PC-9 (cell line): ENCODE measurements around the gene PRRX2. TPM values are rescaled to one million over a fixed set of nuclear protein-coding genes. Genes with fewer than 3 reads are reported as not detected.

ENCODE experiments used
- BruUV-seq: library from RNA; stranded (reverse); fragments of 400-500 nt; replicated peaks from 2 replicates; lab custom pipeline; 2021; lab: Mats Ljungman, UMichigan
- CTCF ChIA-PET: fragments of 300-600 bp; sonication (Branson Sonifier 250); formaldehyde crosslinking; loops from one replicate; lab custom pipeline; 2022; ENCODE audit warnings: antibody characterized with exemption; lab: Charles Lee
- POLR2A ChIA-PET: fragments of 300-600 bp; sonication (Branson Sonifier 250); formaldehyde crosslinking; loops from one replicate; lab custom pipeline; 2022; ENCODE audit warnings: antibody characterized with exemption; ENCODE audit not compliant: unreplicated experiment; lab: Charles Lee
- DNase-seq, 2 experiments: peaks; one replicate each; pipeline versions ENCODE4 v3.0.0 to v3.0.0-alpha.2; 2015 to 2022; ENCODE audit warnings: mixed read lengths in 1 of 2
- H2AFZ ChIP-seq: fragments of 200-600 bp; sonication (generic); 2 replicates; pipeline ENCODE4 v1.8.1; 2017; ENCODE audit warnings: antibody characterized with exemption
- H3F3A ChIP-seq: fragments of 200-600 bp; sonication (generic); 2 replicates; pipeline ENCODE4 v1.8.1; 2017; ENCODE audit warnings: antibody characterized with exemption, mild to moderate bottlenecking, low read depth; ENCODE audit not compliant: insufficient read depth
- H3K27ac ChIP-seq: fragments of 200-600 bp; sonication (generic); 2 replicates; pipeline ENCODE4 v1.6.1; 2016; ENCODE audit warnings: mixed run types
- H3K27me3 ChIP-seq: fragments of 200-600 bp; sonication (generic); 2 replicates; pipeline ENCODE4 v1.6.1; 2016; ENCODE audit warnings: low read depth, mixed run types; ENCODE audit not compliant: insufficient read depth
- H3K36me3 ChIP-seq: fragments of 200-600 bp; sonication (generic); 2 replicates; pipeline ENCODE4 v1.6.1; 2016; ENCODE audit warnings: low read depth, mixed run types
- H3K4me1 ChIP-seq: fragments of 200-600 bp; sonication (generic); replicated peaks from 2 replicates; pipeline ENCODE4 v1.6.1; 2016; ENCODE audit warnings: mixed run types; ENCODE audit not compliant: insufficient read depth
- H3K4me2 ChIP-seq: fragments of 200-600 bp; sonication (generic); 2 replicates; pipeline ENCODE4 v1.6.1; 2017; ENCODE audit warnings: mixed run types
- H3K4me3 ChIP-seq: fragments of 200-600 bp; sonication (generic); 2 replicates; pipeline ENCODE4 v1.6.1; 2016; ENCODE audit warnings: mixed run types
- H3K79me2 ChIP-seq: fragments of 200-600 bp; sonication (generic); 2 replicates; pipeline ENCODE4 v1.6.1; 2017; ENCODE audit warnings: low read depth, mixed run types
- H3K9me2 ChIP-seq: fragments of 200-600 bp; sonication (generic); 2 replicates; pipeline ENCODE4 v1.8.1; 2017; ENCODE audit warnings: mild to moderate bottlenecking; ENCODE audit not compliant: insufficient read depth
- H3K9me3 ChIP-seq: fragments of 200-600 bp; sonication (generic); 2 replicates; pipeline ENCODE4 v1.8.1; 2016; ENCODE audit warnings: low read depth; ENCODE audit not compliant: insufficient read depth
- H4K20me1 ChIP-seq: fragments of 200-600 bp; sonication (generic); 2 replicates; pipeline ENCODE4 v1.8.1; 2017; ENCODE audit not compliant: insufficient read depth
- EZH2 ChIP-seq: fragments of 200-600 bp; sonication (generic); IDR thresholded peaks from 2 replicates; pipeline ENCODE4 v1.8.0; 2017; ENCODE audit warnings: antibody characterized with exemption, low read depth
- intact Hi-C: fragments of 100-400 bp; cut with micrococcal nuclease; formaldehyde crosslinking; loops from one replicate; pipeline ENCODE4 v1.10.0; 2022; ENCODE audit not compliant: unreplicated experiment
- total RNA-seq: library from RNA; stranded (reverse); gene quantifications from 2 replicates; pipeline ENCODE4 v1.2.3, GENCODE V29; 2021
- TF ChIP-seq, protein P1 (sequence below): fragments of 200-600 bp; sonication (generic); conservative IDR thresholded peaks from 2 replicates; pipeline ENCODE4 v1.6.1; 2017; ENCODE audit warnings: mixed run types, antibody characterized with exemption, mild to moderate bottlenecking, moderate library complexity

Gene PRRX2
- total RNA-seq, 1 experiment from 2014 or later: 0.98 TPM

GRCh38 chr9:129644365-129644764 lies 21.1 kb upstream of the PRRX2 start:
- POLR2A ChIA-PET: no interaction called here
- Histone ChIP-seq H3K4me1 (peaks cover 8% of the 10 kb centered on the region), H3K79me2 (peaks cover 25% of the 10 kb centered on the region), H3K27me3 (no peaks in the 10 kb centered on the region), H3K9me2 (no peaks in the 10 kb centered on the region), H4K20me1 (peaks cover 8% of the 10 kb centered on the region; the same call in 1 of the 2 replicates), H3K36me3 (no peaks in the 10 kb centered on the region), H3K4me2 (no peak overlapping the region), H2AFZ (no peak overlapping the region), H3F3A (peaks cover 10% of the 10 kb centered on the region; the same call in 1 of the 2 replicates), H3K9me3 (no peaks in the 10 kb centered on the region), H3K4me3 (no peak overlapping the region), H3K27ac (no peak overlapping the region)
- DNase-seq: no peak
- intact Hi-C loops: loop anchor here (5.0 kb wide), 2 partner anchors 453 to 1038 kb away; no protein-coding TSS in a partner anchor
- CTCF ChIA-PET: no interaction called here
- TF ChIP-seq, protein P1, sequence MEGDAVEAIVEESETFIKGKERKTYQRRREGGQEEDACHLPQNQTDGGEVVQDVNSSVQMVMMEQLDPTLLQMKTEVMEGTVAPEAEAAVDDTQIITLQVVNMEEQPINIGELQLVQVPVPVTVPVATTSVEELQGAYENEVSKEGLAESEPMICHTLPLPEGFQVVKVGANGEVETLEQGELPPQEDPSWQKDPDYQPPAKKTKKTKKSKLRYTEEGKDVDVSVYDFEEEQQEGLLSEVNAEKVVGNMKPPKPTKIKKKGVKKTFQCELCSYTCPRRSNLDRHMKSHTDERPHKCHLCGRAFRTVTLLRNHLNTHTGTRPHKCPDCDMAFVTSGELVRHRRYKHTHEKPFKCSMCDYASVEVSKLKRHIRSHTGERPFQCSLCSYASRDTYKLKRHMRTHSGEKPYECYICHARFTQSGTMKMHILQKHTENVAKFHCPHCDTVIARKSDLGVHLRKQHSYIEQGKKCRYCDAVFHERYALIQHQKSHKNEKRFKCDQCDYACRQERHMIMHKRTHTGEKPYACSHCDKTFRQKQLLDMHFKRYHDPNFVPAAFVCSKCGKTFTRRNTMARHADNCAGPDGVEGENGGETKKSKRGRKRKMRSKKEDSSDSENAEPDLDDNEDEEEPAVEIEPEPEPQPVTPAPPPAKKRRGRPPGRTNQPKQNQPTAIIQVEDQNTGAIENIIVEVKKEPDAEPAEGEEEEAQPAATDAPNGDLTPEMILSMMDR: no peak
- no peak for TF ChIP-seq EZH2
- no TSS peak for BruUV-seq

GRCh38 chr9:129644902-129645301 lies 20.5 kb upstream of the PRRX2 start:
- H4K20me1 ChIP-seq: peaks cover 8% of the 10 kb centered on the region; the same call in 1 of the 2 replicates
- H3K9me3 ChIP-seq: no peaks in the 10 kb centered on the region
- H3K36me3 ChIP-seq: no peaks in the 10 kb centered on the region
- no peak overlapping the region for H2AFZ ChIP-seq
- TF ChIP-seq EZH2: no peak
- TF ChIP-seq, protein P1: no peak
- DNase-seq: no peak
- H3K9me2 ChIP-seq: no peaks in the 10 kb centered on the region
- H3K4me2 ChIP-seq: no peak overlapping the region
- no peak overlapping the region for H3K27ac ChIP-seq
- peaks cover 5% of the 10 kb centered on the region; the same call in 1 of the 2 replicates for H3F3A ChIP-seq
- no TSS peak for BruUV-seq
- ChIA-PET POLR2A (no interaction called here), CTCF (no interaction called here)
- peaks cover 20% of the 10 kb centered on the region for H3K79me2 ChIP-seq
- H3K4me1 ChIP-seq: peaks cover 8% of the 10 kb centered on the region
- intact Hi-C loops: loop anchor here (5.0 kb wide), 2 partner anchors 452 to 1037 kb away; no protein-coding TSS in a partner anchor
- H3K27me3 ChIP-seq: no peaks in the 10 kb centered on the region
- H3K4me3 ChIP-seq: no peak overlapping the region

- H3F3A ChIP-seq: peaks cover 5% of the 10 kb centered on the region; the same call in 1 of the 2 replicates
- intact Hi-C loops: no loop called here
- peaks cover 6% of the 10 kb centered on the region for H3K79me2 ChIP-seq
- H3K9me2 ChIP-seq: no peaks in the 10 kb centered on the region
- H3K27me3 ChIP-seq: no peaks in the 10 kb centered on the region
- ChIA-PET CTCF (interaction anchor here (1.0 kb wide), 1 partner anchor 50 kb away, joined by 5 read pairs; no protein-coding TSS in a partner anchor), POLR2A (no interaction called here)
- no peak overlapping the region for H3K4me2 ChIP-seq
- H3K36me3 ChIP-seq: no peaks in the 10 kb centered on the region
- H3K27ac ChIP-seq: no peak overlapping the region
- no peaks in the 10 kb centered on the region for H3K9me3 ChIP-seq
- no peaks in the 10 kb centered on the region for H3K4me1 ChIP-seq
- no peak overlapping the region for H3K4me3 ChIP-seq
- BruUV-seq: no TSS peak
- H4K20me1 ChIP-seq: no peaks in the 10 kb centered on the region
- no peak for DNase-seq
- H2AFZ ChIP-seq: no peak overlapping the region
- TF ChIP-seq, protein P1: no peak
- TF ChIP-seq EZH2: no peak
Observed at GRCh38 chr9:129646252-129646651, 19.2 kb upstream of the PRRX2 start.
